ENCODE measurements around the gene SLITRK6. TPM values are rescaled to one million over a fixed set of nuclear protein-coding genes. Genes with fewer than 3 reads are reported as not detected.
A peak's percentile ranks its signal among the peaks of the same experiment; 100 is the strongest.

Gene SLITRK6, protein sequence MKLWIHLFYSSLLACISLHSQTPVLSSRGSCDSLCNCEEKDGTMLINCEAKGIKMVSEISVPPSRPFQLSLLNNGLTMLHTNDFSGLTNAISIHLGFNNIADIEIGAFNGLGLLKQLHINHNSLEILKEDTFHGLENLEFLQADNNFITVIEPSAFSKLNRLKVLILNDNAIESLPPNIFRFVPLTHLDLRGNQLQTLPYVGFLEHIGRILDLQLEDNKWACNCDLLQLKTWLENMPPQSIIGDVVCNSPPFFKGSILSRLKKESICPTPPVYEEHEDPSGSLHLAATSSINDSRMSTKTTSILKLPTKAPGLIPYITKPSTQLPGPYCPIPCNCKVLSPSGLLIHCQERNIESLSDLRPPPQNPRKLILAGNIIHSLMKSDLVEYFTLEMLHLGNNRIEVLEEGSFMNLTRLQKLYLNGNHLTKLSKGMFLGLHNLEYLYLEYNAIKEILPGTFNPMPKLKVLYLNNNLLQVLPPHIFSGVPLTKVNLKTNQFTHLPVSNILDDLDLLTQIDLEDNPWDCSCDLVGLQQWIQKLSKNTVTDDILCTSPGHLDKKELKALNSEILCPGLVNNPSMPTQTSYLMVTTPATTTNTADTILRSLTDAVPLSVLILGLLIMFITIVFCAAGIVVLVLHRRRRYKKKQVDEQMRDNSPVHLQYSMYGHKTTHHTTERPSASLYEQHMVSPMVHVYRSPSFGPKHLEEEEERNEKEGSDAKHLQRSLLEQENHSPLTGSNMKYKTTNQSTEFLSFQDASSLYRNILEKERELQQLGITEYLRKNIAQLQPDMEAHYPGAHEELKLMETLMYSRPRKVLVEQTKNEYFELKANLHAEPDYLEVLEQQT
- total RNA-seq (2022) (0.23 and 0.61 TPM in 2 replicates), Bru-seq, nascent RNA (percentile 6 among the genes with signal in this experiment), BruChase-seq, experiment 1, labeled RNA remaining after a 2-hour chase (percentile 22 among the genes with signal in this experiment), BruChase-seq, experiment 2, labeled RNA remaining after a 6-hour chase (percentile 15 among the genes with signal in this experiment)
- long read RNA-seq: 0 reads

DNA sequence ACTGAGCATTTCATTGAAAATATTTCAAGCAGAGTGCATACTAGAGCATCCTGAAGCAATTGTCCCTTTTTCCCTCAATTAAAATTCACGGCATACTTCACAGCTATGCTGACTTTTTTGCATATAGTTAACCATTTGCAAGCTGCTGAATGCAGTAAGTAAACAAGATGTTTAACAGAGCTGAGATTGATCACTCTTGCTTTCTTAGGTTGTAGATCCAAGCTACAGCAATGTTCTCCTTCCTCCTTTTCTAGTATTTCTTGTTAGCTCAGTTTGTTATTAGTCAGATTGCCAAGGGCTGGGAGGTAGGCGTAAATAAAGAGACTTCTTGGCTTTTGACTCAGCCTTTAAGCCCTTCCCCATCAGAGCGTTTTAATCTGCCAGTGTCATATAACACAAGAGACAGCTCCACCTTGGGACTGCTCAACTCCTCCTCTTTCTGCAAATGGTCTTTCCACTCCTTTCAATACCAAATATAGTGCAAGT lies at the start of gene SLITRK6:
Gene SLITRK6, minus strand, starts transcription at position 323 of the 486 bp plus-strand sequence. CDS start 2,911 bp downstream, outside the sequence.
- H3K4me3 Mint-ChIP-seq (ENCODE audit: unreplicated experiment): peak within 1 kb of the TSS; percentile 10
- H3K4me1 Mint-ChIP-seq (ENCODE audit: low read depth, unreplicated experiment): no peaks in the 10 kb centered on the region
- H3K36me3 Mint-ChIP-seq (ENCODE audit: insufficient read depth, unreplicated experiment): no peaks in the 10 kb centered on the region
- no peak within 1 kb of the TSS for H3K27ac Mint-ChIP-seq (ENCODE audit: unreplicated experiment)
- intact Hi-C loops (cut with micrococcal nuclease; ENCODE audit: unreplicated experiment): no loop called here
- Histone ChIP-seq H3K4me3 (ENCODE audit: low read depth, low read length) (no peak within 1 kb of the TSS), H3K27me3 (replicated peaks; ENCODE audit: control insufficient read depth, insufficient read depth, low read length) (no peaks in the 10 kb centered on the region), H3K9me3 (no peaks in the 10 kb centered on the region), H3K4me1 (no peaks in the 10 kb centered on the region), H3K36me3 (ENCODE audit: control insufficient read depth, insufficient read depth, low read length) (no peaks in the 10 kb centered on the region)
- no TSS peak for BruUV-seq (replicated peaks)
- ChIA-PET POLR2A (no interaction called here), CTCF (no interaction called here)
- TF ChIP-seq, protein P1, sequence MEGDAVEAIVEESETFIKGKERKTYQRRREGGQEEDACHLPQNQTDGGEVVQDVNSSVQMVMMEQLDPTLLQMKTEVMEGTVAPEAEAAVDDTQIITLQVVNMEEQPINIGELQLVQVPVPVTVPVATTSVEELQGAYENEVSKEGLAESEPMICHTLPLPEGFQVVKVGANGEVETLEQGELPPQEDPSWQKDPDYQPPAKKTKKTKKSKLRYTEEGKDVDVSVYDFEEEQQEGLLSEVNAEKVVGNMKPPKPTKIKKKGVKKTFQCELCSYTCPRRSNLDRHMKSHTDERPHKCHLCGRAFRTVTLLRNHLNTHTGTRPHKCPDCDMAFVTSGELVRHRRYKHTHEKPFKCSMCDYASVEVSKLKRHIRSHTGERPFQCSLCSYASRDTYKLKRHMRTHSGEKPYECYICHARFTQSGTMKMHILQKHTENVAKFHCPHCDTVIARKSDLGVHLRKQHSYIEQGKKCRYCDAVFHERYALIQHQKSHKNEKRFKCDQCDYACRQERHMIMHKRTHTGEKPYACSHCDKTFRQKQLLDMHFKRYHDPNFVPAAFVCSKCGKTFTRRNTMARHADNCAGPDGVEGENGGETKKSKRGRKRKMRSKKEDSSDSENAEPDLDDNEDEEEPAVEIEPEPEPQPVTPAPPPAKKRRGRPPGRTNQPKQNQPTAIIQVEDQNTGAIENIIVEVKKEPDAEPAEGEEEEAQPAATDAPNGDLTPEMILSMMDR (IDR thresholded peaks at IDR 0.05; ENCODE audit: insufficient read depth in 1 of 2, low read depth in 1 of 2, low read length in 1 of 2, severe bottlenecking in 1 of 2, unreplicated experiment in 1 of 2): no peak
- H3K27me3 Mint-ChIP-seq (ENCODE audit: insufficient read depth, unreplicated experiment): peaks cover 4% of the 10 kb centered on the region
- DNase-seq: peak in 1 of 2 experiments; percentile 5
- no peaks in the 10 kb centered on the region for H3K9me3 Mint-ChIP-seq (ENCODE audit: unreplicated experiment)

DNA sequence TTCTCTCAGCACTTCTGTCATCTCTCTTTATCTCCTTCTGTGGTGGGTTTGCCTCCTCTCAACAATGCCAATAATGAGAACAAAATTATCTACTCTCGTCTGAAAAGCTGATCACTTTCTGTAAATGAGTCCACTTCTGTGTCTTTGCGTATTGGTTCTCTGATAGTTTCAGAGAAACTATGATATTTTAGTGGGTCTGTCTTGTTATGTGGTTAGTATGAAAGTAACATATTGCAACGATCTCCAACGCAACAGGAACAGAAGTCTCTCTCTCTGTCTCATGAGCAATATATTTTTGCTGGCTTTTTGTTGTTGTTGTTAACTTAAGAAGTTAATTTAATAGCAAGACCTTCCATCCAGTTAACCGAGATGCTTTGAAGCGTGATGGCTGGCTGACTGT lies 47.8 kb upstream of the SLITRK6 start:
- H3K27ac Mint-ChIP-seq (ENCODE audit: unreplicated experiment): no peak overlapping the region
- H3K27me3 Mint-ChIP-seq (ENCODE audit: insufficient read depth, unreplicated experiment): no peaks in the 10 kb centered on the region
- no peaks in the 10 kb centered on the region for H3K36me3 Mint-ChIP-seq (ENCODE audit: insufficient read depth, unreplicated experiment)
- H3K4me3 Mint-ChIP-seq (ENCODE audit: unreplicated experiment): no peak overlapping the region
- H3K4me3 ChIP-seq (ENCODE audit: low read depth, low read length): no peak overlapping the region
- POLR2A ChIA-PET: no interaction called here
- H3K4me1 ChIP-seq: no peaks in the 10 kb centered on the region
- DNase-seq: no peak
- TF ChIP-seq, protein P1 (IDR thresholded peaks at IDR 0.05; ENCODE audit: insufficient read depth in 1 of 2, low read depth in 1 of 2, low read length in 1 of 2, severe bottlenecking in 1 of 2, unreplicated experiment in 1 of 2): no peak
- intact Hi-C loops (cut with micrococcal nuclease; ENCODE audit: unreplicated experiment): no loop called here
- no peaks in the 10 kb centered on the region for H3K4me1 Mint-ChIP-seq (ENCODE audit: low read depth, unreplicated experiment)
- H3K27me3 ChIP-seq (replicated peaks; ENCODE audit: control insufficient read depth, insufficient read depth, low read length): no peaks in the 10 kb centered on the region
- CTCF ChIA-PET: no interaction called here
- BruUV-seq (replicated peaks): no TSS peak
- H3K9me3 ChIP-seq: peaks cover 5% of the 10 kb centered on the region
- no peaks in the 10 kb centered on the region for H3K36me3 ChIP-seq (ENCODE audit: control insufficient read depth, insufficient read depth, low read length)
- peaks cover 10% of the 10 kb centered on the region for H3K9me3 Mint-ChIP-seq (ENCODE audit: unreplicated experiment)

DNA sequence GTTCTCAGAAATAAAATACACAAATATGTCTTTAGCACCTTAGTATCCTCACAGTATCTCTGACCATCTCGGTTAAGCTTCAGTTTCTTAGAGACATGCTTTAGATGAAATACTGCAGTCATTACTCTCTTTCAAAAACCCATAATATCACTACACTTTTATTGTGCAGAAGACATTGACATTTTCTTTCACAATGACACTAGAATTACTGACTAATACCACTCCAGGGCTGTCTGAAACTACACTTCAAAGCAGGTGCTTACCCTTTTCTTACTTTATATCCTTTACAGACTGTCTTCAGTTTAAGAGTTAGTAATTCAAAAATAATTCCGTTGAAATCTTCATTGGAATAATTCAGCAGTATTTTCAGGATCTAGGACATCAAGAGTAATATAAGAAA lies 42.2 kb upstream of the SLITRK6 start:
- H3K4me1 Mint-ChIP-seq (ENCODE audit: low read depth, unreplicated experiment): no peaks in the 10 kb centered on the region
- no peaks in the 10 kb centered on the region for H3K27me3 Mint-ChIP-seq (ENCODE audit: insufficient read depth, unreplicated experiment)

More for the DNA sequence above, 42.2 kb upstream of the SLITRK6 start:
- H3K36me3 Mint-ChIP-seq (ENCODE audit: insufficient read depth, unreplicated experiment): no peaks in the 10 kb centered on the region
- no peaks in the 10 kb centered on the region for H3K9me3 Mint-ChIP-seq (ENCODE audit: unreplicated experiment)
- POLR2A ChIA-PET: no interaction called here
- Histone ChIP-seq H3K4me3 (ENCODE audit: low read depth, low read length) (no peak overlapping the region), H3K36me3 (ENCODE audit: control insufficient read depth, insufficient read depth, low read length) (no peaks in the 10 kb centered on the region), H3K27me3 (replicated peaks; ENCODE audit: control insufficient read depth, insufficient read depth, low read length) (no peaks in the 10 kb centered on the region), H3K9me3 (no peaks in the 10 kb centered on the region), H3K4me1 (no peaks in the 10 kb centered on the region)
- TF ChIP-seq, protein P1 (IDR thresholded peaks at IDR 0.05; ENCODE audit: insufficient read depth in 1 of 2, low read depth in 1 of 2, low read length in 1 of 2, severe bottlenecking in 1 of 2, unreplicated experiment in 1 of 2): no peak
- DNase-seq: no peak
- H3K27ac Mint-ChIP-seq (ENCODE audit: unreplicated experiment): no peak overlapping the region
- intact Hi-C loops (cut with micrococcal nuclease; ENCODE audit: unreplicated experiment): no loop called here
- H3K4me3 Mint-ChIP-seq (ENCODE audit: unreplicated experiment): no peak overlapping the region
- BruUV-seq (replicated peaks): no TSS peak
- CTCF ChIA-PET: no interaction called here
